DMS79 (cell line): ENCODE measurements around the gene F12.
A peak's percentile ranks its signal among the peaks of the same experiment; 100 is the strongest.

ENCODE experiments used
- DNase-seq: peaks from one replicate; lab custom pipeline; 2025; lab: John Stamatoyannopoulos, UW

F12 gene

DNA sequence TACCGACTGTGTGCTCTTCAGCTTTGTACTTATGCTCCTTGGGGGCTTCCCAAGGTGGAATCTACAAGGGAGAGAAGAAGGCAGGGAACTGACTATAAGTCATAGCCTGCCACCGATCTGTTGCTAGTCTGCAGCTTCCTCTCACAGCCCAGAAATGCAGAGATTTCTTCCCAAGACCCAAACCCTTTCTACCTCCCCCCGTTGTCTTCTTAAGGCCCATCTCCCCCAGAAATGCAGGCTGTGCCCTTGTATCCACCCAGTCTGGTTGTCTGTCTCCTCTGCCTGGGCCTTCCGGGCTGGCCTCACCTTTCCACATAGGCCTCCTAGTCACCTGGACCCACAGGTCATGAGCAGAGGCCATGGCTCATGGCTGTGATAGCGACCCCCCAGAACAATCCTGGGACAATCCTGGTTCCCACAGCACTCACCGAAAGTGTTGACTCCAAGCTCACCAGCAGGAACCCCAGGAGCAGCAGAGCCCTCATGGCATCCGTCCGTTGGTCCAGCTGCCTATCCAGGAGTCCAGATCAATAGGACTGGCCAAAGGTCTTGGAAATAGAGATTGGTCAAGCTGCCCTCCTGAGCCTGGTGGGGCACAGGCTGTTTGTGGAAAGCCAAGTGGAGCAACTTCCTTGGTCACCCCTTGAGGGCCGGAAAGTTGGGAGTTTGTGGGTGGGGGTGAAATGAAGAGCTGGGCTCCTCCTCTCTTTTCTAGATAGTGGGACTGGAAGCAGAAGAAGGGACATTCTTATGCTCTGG lies at the start of gene F12:
Gene F12 (minus strand): TSS at position 522 of the 759 bp plus-strand sequence. CDS start 37 bp downstream, at position 485.
- DNase-seq, result no peak

DNA sequence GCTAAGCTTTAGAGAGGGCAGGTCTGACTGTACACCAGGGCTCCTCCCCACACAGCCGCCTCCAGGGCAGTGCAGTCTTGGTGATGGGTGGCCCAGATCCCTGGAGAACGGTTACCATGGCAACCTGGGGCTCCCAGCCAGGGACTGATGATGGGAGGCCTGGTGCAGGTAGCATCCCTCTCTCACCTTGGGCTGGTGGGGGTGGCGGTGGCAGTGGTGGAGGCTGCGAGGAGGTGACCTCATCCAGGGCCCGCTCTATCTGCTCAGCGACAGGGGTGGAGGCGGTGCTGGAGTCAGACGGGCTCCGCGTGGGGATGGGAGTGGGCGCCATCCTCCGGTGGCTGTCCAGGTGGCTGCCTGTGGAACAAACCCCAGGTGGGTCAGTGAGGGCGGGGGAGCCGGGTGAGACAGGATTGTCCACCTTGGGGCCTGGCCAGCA lies 49.6 kb upstream of the F12 start:
- DNase-seq, result no peak

DNA sequence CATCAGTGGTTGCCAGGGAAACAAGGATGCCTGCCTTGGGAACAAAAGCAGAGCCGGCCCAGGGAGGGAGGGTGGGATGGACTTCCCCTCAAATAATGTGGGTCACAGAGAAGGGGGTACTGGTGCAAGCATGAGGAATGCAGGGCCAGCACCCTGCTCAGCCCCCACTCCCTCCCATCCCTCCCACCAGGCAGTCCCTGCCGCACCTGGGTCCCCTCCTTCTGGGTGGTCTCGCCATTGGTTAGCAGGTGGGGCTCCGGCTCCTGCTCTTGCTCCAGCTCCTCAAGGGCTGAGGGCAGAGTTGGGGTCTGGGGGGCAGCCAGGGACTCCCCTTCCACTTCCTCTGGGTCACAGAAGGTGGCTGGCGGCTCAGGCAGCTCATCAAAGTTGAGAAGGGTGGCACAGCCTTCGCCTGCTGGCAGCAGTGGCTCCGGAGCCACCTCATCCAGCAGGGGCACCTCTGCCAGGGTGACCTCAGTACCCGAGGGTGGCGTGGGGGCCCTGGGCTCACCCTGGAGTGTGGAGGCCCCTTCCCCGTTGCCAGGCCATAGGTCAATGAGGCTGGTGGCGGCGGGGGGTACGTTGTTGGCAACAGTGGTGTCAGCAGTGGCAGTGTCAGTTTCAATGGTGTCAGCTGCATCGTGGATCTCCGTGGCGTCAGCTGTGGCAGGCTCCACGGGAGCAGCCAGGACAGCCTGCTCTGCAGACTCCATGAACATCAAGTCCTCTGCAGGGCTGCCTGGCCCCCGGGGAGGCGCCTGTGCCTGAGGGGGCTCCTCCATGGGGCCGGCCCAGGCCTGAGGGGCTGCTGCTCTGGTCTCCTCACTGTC lies 48.7 kb upstream of the F12 start:
- no peak for DNase-seq

DNA sequence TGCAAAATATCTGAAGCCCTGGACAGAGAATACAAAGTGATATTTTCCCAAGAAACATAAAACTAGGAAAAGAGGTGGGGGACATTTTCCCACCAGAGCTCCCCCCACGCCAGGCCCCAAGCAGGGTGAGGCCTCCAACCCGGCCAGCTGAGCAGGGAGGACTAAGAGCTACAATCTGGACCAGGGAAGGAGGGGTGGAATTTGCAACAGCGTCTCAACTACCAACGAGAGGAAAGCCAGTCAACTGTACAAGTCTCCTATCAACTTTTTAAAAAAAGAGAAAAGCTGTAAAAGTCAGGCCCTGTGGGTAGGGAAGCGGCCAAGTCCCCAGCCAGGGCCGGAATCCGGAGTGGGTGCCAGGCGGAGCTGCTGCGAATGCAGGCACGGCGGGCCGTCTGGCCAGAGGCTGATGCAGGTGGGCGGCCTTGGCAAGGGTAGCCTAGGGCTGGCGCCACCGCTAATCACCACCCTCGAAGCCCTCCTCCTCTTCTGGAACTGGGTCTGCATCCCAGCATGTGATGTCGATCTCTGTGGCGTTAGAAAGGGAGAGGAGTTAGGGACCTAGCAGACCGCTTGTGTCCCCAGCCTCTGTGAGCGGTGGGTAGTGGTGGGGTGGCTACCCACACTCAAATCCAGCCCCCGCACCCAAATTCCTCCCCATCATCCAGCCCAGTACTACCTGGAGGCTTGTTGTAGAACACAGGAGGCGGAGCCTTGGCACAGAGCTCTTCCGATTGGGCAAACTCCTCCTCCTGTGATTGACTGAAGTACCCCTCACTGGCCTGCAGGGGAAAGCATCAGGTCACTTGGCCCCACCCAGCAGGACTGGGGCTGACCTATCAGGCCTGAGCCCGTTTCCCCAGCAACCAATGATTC lies 47.9 kb upstream of the F12 start:
- DNase-seq, result peak; percentile 57

DNA sequence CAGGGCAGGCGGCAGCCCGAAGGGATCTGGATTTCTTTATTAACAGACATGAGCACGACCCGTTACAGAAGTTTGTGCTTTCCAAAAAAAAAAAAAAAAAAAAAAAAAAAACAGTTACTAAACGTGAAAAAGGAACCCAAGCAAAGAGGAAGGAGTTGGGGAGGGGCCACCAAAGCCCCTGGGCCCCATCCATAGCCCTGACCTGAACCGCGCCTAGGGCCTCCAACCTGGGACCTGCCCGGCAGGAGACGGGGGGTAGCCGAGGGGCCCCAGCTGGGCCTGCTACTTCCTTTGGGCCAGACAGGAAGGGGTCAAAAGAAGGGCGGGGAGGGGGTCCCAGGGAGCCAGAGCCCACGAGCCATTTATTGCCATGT lies 47.2 kb upstream of the F12 start:
- no peak for DNase-seq

DNA sequence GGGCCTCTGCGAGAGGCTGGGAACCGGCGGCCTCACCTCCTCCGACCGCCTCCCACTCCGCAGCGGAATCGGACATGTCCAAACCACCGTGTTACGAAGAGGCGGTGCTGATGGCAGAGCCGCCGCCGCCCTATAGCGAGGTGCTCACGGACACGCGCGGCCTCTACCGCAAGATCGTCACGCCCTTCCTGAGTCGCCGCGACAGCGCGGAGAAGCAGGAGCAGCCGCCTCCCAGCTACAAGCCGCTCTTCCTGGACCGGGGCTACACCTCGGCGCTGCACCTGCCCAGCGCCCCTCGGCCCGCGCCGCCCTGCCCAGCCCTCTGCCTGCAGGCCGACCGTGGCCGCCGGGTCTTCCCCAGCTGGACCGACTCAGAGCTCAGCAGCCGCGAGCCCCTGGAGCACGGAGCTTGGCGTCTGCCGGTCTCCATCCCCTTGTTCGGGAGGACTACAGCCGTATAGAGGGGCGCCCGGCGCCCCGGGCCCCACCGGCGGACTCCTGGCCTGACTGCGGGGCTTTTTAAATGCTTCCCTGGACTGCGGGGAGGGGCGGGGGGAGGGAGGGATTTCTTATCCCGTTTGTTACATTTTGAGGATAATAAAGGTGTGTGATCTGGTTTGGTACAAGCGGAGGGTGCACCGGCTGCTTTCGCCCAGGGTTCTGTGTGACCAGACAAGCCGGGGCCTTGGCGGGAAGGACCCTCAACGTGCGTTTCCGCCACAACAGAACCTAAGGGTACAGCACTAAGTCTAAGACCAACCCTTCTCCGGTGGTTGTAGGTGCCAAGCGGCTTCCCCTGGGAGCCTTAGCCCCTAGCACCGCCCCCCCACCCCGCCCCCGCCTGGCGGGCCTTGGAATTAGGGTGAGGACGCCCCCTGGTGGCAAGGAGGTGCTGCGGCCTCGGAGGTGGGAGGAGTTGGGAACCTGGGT lies 46.6 kb upstream of the F12 start:
- DNase-seq, result peak; percentile 55

DNA sequence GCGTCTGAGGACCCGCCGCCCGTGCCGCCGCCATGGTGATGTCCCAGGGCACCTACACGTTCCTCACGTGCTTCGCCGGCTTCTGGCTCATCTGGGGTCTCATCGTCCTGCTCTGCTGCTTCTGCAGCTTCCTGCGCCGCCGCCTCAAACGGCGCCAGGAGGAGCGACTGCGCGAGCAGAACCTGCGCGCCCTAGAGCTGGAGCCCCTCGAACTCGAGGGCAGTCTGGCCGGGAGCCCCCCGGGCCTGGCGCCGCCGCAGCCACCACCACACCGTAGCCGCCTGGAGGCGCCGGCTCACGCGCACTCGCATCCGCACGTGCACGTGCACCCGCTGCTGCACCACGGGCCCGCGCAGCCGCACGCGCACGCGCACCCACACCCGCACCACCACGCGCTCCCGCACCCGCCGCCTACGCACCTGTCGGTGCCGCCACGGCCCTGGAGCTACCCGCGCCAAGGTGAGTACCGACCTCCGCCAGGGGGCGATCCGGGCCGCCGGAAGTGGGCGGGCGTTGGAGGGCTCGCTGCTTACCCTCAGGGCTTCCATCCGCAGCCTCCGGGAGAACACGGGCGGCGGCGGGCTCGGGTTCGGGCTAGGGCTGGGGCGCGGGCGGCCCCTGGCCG lies 45.8 kb upstream of the F12 start:
- peak; percentile 32 for DNase-seq

DNA sequence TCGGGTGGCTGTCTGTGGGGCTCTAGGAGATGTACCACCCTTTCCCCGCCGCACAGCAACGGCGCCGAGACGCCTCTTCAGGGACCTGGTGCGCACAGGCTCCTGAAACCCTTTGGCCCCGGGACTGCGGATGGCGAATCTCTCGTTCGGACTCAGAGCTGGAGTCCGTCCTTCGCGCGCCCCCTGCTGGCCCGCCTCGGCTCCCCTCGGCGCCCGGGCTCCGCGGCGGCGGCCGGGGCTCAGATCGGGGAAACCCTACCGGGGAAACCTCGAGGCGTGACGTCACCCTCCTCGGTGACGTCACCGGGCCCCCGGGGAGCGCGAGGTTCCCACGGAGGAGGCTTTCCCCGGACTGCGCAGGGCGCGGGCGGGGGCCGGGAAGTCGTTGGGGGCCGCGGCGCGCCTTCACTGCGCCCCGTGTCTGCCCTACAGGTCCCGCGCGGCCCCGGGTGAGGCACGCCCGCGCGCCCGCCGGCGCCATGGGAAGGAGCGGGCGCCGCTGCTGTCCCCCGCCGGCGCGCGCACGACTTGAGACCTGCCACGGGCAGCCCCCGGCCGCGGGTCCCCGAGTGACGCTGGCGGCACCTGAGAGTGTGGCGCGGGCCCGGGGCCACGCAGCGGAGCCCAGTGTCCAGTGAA lies 45.2 kb upstream of the F12 start:
- peak; percentile 68 for DNase-seq

DNA sequence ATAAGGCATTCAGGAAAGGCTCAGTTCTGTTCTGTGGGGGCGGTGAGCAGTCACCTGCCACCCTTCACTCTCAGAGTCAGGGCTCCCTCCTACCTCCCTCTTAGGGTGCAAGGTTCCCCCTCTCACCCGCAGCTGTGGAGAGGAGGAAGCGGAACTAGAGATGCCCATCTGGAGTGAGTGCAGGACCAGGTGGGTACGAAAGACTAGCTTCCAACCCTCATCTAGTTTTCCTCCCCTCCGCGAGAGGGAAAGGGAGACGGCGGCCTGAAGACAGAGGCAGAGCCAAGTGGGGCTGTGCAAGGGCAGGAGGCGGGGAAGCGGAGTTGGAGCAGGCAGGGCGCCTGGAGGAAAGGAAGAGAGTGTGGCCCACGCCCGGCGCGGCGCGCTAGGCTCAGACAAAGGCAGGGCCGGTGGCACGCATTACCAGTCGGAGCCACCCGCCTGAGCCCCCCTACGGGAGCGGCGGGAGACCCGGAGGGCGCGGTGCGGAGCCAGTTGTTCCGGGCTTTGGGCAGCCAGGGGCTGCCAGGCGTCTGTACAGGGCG lies 44.6 kb upstream of the F12 start:
- no peak for DNase-seq

DNA sequence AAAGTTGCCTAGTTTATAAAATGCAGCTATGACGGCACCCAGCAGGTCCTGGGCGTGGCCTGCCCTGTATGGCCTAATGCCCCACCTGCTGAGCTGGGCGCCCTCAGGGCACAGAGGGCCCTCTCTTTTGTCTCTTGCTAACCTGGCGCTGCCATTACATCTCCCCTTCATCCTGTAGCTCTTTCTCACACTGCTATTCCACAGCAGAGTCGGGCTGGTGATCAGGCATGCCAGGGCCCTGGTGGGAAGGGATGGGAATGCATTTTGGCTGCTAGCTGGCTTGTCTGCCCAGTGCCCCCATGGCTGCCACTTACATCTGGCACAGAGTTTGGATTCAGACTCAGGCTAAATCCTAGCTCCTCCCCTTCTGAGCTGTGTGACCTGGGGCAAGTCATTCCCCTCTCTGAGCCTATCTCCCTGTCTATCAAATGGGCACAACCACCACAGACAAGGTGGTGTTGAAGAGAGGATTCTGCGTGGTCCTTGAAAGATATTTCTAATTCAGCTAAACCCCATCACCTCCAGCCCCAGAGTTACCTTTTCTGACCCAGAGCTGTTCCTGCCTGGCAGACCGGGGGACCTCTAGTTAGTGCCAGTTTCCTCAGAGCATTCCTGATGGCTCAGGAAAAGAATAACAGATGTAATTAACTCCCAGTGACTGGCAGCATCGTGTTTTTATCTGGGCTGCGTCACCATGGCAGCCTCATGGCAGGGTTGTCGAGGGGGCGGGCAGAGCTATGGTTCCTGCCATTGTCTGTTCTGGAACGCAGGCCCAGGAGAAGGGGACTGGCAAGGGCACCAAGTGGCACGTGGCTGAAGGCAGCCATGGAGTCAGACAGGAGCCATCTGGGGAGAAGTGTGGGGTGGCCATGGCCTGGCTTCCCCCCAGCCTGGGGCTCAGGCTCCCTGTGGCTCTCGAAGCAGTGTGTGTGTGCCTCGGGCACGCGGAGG lies 43.6 kb upstream of the F12 start:
- no peak for DNase-seq

DNA sequence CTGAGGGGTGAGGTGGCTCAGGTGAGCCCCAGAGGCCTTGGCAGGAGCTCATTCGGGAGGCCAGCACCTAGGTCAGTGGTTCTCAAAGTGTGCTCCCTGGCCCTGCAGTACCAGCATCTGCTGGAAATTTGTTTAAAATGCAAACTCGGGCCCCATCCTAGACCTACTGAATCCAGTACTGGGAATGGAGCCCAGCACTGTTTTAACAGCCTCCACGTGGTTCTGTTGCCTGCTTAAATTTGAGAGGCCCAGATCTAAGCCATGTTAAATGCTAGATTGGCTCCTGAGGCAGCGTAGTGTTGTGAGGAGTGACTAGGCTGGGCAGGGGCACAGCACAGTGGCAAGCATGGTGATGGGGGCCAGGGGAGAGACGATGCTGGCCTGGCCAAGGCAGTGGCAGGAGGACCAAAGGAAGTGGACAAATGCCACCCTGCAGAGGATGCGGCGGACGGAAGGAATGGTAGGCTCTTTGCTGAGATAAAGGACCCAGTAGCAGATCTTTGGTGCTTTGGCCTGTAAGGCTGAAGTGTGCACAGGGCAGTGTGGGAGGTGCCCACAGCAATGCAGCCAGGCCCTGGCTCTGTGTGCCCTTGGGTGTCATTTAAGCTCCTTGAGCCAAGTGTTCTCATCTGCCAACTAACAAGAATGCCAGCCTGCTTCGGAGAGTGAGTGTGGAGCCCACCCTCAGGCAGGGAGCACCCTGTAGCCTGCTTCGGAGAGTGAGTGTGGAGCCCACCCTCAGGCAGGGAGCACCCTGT lies 41.5 kb upstream of the F12 start:
- no peak for DNase-seq

DNA sequence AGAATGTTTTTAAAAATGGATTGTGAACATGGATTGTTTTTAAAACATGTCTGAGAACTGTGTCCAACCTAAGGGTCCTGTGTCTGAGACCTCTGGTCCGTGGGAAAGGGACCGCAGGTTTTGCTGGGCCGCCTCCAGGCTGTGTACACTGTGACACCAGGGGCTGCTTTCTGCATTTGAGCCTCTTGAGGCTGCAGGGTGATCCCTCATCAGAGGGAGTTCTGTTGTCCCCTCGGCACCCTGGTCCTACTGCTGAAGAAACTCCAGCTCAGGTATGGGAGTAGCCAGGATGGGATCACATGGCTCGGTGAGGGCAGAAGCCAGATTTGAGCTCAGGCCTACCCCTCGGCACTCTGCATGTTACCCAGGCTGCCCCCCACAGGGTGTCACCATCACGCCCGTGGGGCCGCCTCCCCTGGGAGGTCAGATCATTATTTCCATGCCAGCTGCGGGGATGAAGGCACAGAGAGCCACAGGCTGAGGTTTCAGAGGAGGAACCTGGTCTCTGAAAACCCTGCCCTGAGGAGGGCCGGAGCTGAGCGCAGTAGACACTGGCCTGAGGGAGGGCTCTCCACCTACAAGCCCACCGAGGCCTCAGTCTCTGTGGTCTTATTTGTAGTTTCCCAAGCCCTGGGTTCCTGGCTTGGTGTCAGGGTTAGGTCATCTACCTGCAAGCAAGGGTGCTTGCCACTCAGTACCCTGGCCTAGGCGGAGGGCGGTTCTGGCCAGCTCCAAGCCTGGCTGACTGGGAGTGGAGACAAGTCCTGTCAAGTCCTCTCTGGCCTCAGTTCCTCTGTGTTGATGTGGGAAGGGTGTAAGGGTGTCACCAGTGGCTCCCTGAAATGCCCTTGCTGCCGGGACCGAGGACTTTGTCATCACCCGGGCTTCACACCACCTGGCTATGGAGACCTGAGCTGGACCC lies 40.0 kb upstream of the F12 start:
- DNase-seq, result no peak

DNA sequence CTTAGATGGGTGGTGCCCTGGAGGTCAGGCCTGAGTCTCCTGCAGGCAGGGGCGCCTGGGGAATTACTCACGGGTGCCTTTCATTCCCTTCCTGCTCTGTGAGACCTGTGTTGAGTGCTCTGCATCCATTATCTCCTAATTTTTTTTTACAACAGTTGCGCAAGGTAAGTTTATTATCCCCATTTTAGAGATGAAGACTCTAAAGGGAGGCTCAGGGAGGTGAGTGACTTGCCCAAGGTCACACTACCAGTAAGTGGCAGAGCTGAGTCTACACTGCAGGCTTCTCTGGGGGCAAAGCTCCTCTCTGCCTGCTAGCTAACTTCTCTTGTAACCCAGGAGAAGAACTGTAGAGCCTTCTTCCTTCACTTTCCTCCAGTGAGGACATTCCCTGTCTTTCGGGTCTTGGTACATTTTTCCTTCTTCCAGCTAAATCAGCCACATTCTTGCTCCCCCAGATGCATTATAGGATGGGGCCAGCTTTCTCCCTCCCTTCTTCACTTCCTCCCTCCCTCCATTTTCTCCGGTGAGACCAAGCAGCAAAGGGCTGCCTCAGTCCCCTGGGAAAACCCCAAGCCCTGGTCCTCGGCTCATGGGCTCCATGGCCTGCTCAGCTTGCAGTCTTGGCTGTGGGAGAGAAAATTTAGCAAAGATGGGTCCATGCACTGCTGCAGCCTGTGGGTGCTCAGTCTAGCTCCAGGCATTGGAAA lies 39.0 kb upstream of the F12 start:
- no peak for DNase-seq

DNA sequence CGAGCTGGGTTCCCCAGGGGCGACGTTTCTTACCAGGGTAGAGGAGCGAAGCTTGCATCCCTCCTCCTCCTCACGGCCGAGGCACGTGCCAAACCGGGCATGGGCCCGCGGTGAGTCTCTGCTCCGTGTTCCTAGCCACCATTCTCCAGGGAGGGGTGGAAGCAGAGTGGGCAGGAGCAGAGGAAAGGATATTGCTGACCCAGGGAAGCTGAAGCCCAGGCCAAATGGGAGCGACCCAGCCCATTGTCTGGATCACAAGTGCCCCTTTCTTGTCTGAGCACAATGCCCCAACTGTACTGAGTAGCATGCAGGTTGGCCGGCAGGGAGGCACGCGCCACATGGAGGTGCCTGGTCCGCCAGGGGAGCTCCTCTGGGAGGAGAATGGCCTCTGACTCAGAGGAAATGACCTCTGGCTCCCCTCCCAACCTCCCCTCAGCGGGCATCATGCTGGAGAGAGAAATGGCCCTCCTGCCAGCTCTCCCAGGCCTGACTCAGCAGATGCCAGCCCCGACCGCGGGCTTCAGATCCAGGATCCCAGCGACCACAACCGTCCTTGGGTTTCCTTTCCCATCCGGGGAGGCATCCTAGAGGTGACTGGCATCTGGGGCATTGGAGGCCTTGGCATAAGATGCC lies 38.4 kb upstream of the F12 start:
- no peak for DNase-seq

DNA sequence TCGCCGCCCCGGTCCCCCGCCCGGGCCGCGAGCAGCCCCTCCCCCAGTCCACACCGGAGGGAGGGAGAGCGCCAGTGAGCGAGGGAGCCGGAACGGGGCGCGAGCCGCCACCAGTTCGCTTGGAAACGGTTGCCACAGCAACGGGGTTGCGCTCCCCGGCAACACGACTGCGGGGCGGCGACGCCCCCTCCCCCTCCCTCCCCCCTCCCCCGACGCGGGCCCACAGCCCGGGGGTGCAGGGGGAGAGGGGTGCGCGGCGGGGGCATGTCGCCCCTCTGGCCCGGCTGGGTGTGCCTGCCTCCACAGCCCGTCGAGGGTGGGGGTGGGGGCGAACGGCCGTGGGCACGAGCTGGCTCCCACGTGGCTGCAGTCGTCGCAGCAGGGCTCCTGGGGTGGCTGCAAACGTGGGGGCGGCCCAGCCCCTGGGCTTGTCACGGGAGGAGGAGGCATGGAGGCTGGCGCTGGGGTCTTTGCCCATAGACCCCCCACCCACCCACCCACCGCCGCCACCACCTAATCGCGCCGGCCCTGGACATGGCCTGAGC lies 37.8 kb upstream of the F12 start:
- DNase-seq, result peak; percentile 21
